ENCODE measurements around the gene NET1.

- no peak for TF ChIP-seq POLR2A (IDR thresholded peaks at IDR 0.05)
- TF ChIP-seq CTCF (IDR thresholded peaks at IDR 0.05) = no peak
Observed at GRCh38 chr10:5486853-5487235, 74.5 kb downstream of the NET1 start.

Data from heart left ventricle (tissue), 13 donors.